ENCODE measurements around the gene ABCB1.
A peak's percentile ranks its signal among the peaks of the same experiment; 100 is the strongest.
"Not testable (repeated sequence)": the region's sequence is repeated elsewhere in the genome, so short reads cannot be mapped to it uniquely, and the experiment has no call there.

ABCB1 gene

DNA sequence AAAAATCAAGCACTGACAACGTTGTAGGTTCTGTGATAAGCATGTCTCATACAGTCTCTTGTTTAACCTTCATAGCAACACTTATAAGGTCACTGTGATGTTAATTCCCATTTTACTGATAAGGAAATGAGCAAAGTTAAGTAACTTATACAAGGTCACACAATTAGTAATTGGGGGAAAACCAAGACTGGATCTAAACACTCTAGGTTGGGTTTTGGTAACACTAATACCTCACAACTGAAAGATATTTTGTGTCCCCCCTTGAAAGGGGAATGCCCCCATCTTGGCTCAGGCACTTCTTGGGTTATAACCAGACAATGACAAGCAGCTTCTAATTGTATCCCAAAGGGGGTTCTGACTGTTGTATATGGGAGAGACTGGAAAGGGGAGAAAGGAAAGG is 89.2 kb downstream of the ABCB1 start:
- FAIRE-seq, result no peak

GRCh38 chr7:87510411-87510875 is 90.2 kb downstream of the ABCB1 start:
- FAIRE-seq, result no peak

GRCh38 chr7:87507446-87507845 is 93.2 kb downstream of the ABCB1 start:
- no peak for FAIRE-seq

- peak; percentile 55 for FAIRE-seq
These were observed 94.2 kb downstream of the ABCB1 start for GRCh38 chr7:87506246-87507180.

DNA sequence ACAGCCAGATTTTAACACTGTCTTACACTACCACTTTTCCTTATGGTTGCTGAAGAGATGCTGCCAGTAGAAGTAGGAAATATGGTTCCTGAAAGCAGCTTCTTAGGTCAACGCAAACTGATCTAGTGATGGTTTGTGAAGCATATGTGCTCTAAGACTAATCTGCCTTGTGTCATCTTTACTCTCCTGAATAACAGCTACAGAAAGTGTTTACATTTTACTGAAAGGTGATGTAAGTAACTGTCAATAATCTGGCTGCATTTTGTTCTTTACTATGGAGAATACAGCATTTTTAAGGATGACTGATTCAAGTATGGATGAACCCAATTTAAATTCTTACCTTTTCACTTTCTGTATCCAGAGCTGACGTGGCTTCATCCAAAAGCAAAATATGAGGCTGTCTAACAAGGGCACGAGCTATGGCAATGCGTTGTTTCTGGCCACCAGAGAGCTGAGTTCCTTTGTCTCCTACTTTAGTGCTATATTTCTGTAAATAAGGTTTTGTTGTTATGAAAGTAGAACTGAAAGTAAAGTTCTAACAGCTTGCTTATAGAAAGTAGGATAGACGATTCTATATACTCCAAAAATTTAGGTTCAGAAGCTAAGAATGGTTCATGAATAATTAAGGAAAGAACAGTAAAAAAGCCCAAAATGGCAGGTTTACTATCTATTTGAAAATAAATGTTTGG is 95.0 kb downstream of the ABCB1 start:
- FAIRE-seq, result no peak

DNA sequence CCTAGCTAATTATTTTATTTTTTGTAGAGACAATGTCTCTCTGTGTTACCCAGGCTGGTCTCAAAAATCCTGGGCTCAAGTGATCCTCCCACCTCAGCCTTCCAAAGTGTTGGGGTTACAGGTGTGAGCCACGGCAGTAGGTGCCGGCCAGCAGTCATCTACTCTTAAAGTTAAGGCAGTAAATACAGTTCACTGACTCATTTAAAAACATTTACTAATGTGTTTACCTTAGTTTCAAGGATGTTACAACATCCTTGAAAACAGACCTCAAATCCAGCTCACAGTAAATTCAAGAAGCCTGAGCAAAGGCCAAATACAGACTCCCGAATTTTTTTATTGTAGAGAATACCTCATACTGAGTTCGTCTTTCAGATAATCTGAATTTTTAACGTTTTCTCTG is 95.6 kb downstream of the ABCB1 start:
- FAIRE-seq, result no peak

DNA sequence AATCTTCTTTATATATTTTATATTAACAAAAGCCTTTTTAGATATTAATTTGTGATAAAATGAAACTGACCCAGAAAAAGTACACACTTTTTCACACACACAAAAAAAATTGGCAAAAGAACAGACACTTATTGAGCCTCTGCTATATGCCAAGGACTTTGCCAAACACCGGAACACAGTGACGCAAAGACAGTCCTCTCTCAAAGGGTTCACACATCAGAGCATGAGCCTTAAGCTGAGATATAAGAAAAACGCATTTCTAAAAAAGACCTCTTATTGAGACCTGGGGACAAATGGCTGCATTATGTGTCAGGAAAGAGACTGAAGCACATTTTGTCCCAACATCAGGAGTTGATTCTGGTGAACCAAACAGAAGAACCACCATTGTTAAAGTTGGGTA is 101.2 kb downstream of the ABCB1 start:
- no peak for FAIRE-seq

DNA sequence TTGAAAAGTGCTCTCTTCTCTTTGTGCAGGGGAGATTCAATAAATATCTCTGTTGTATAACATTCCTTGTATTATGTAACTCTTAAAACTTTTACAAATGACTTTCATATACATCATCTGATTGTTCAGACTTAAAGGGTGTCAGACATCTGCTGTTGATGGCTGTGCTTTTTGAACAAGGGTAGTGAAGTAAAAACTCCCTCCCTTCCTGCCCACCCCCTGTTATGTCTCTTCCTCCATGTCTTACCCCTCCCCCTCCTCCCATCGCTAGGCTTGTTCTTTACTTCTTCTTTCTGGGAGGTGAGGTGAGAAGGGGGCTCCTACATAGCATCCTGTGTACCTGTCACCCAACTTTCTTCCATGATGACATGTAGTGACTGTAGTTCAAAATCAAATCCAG is 101.8 kb downstream of the ABCB1 start:
- no peak for FAIRE-seq

- FAIRE-seq, result no peak
These were observed 103.2 kb downstream of the ABCB1 start for GRCh38 chr7:87497482-87497881.

DNA sequence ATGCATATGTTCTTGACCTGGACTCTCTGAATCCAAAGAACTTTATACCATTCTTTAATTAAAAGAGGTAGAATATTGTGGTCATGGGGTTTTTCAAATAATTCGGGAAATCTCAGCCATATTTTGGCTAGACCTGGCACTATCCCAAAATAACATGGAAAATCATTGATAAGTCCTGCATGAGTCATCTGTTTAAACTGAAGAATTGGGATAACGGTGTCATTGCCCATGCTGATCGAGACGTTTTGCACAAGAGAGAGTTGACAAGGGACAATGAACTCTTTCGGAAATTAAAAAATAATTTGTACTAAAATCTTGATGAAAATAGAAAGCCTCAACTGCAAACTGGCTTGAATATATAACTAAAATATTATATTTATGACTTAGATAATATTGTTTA is 105.3 kb downstream of the ABCB1 start:
- FAIRE-seq, result no peak

DNA sequence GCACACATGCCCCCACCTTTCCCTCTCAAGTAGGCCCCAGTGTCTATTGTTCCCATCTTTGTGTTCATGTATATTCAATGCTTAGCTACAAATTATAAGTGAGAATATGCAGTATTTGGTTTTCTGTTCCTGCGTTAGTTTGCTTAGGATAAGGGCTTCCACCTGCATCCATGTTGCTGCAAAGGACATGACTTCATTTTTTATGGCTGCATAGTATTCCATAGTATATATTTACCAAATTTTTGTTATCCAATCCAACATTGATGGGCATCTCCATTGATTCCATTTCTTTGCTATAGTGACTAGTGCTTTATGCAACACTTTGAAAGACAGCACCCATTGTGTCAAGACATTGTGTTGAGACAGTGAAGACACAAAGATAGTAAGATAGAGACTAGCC is 106.2 kb downstream of the ABCB1 start:
- FAIRE-seq, result no peak

GRCh38 chr7:87483131-87483530 is 117.6 kb downstream of the ABCB1 start:
- FAIRE-seq, result no peak

- no peak for FAIRE-seq
These were observed 118.6 kb downstream of the ABCB1 start for GRCh38 chr7:87482115-87482514.

DNA sequence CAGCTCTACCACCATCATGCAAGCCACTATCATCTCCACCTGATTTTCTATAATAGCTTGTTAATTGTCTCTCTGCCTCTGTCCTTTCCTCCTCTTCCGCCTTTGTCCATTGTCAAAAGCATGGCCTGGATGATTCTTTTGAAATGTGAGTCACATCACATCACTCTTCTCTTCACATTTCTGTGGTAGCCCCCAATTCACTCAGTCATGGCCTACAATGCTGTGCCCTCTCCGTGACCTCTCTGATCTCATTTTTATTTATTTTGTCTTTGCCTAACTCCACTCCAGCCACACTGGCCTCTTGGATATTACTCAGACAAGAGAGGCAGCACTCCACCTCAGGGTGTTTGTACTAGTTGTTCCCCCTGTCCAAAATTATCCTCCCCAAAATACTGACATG is 120.3 kb downstream of the ABCB1 start:
- no peak for FAIRE-seq

- no peak for FAIRE-seq
These were observed 120.7 kb downstream of the ABCB1 start for GRCh38 chr7:87479951-87480350.

GRCh38 chr7:87476179-87476557 is 124.5 kb downstream of the ABCB1 start:
- no peak for FAIRE-seq

DNA sequence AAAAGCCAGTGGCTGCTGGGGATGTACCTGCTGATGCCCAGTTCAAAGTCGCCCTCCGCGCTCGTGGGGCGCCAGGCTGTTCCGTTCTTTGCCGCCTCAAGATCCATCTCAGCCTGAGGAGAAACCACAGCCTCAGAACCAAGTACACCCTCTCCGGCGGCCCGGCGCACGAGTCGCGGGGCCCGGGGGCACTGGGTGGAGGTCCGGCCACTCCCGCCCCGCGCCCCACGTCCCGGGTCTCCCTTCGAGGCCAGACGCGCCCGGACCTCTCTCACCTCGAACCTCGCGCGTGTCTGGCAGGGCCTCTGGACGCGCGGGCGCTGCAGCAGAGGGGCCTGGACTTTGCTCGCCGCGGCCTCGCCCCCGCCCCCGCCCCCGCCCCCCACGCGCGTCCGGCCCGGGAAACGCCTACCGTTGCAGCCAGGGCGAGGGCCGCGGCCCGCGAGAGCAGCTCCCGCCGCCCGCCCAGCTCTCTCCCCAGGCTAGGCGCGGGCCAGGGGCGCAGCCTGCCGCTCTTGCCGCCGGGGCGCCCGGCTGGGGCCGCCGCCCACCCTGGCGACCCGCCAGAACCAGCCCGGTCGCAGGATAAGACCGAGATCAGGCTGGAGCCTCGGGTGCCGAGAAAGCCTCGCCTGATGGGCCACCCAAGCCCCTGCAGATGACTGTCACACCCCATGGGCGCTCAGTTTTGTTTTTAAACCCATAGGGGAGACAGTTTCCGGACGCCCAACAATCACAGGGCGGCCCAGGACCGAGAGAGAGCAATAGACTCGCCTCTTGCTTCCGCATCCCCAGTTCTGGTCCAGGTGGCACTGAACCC is 125.1 kb downstream of the ABCB1 start, which contains the start of gene ABCB4:
Gene ABCB4, minus strand, starts transcription at position 322 of the 820 bp plus-strand sequence. Its CDS starts 215 bp downstream, at position 107.
- no peak for FAIRE-seq

- FAIRE-seq, result no peak
These were observed 125.9 kb downstream of the ABCB1 start for GRCh38 chr7:87474533-87475358.

DNA sequence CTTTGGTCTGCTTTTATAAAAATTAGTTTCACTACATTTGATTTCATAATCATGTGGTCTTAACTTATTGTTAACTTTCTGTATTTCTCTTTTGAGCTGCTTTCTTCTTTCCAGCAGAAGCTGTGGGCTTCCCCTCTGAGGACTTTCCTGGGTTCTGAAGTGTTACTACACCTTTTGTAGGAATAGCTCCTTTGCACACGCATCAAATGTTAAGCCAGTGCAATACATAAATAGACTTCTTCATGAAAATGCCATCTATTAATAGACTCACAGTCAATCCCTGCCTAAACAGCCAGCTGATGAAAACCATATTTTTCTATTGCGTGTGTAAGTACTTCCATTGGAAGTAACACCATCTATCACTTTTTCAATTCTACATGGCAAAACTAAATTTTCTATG is 126.7 kb downstream of the ABCB1 start:
- FAIRE-seq, result no peak

- FAIRE-seq, result no peak
These were observed 127.5 kb downstream of the ABCB1 start for GRCh38 chr7:87473192-87473591.

GRCh38 chr7:87471473-87471872 is 129.2 kb downstream of the ABCB1 start:
- no peak for FAIRE-seq

DNA sequence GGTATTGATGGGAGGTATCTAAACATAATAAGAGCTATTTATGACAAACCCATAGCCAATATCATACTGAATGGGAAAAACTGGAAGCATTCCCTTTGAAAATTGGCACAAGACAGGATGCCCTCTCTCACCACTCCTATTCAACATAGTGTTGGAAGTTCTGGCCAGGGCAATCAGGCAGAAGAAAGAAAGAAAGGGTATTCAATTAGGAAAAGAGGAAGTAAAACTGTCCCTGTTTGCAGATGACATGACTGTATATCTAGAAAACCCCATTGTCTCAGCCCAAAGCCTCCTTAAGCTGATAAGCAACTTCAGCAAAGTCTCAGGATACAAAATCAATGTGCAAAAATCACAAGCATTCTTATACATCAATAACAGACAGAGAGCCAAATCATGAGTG is 131.5 kb downstream of the ABCB1 start:
- not testable (repeated sequence) for FAIRE-seq

All from A204.1 (cell line).